Sigmoid colon (tissue), 7 donors: ENCODE results near the gene DNAJC25. TPM values are rescaled to one million over a fixed set of nuclear protein-coding genes. Genes with fewer than 3 reads are reported as not detected.

Experiments
- DNase-seq: peaks from one replicate; pipeline ENCODE4 v3.0.0-alpha.2; 2019
- H3K27ac ChIP-seq, 4 donors: fragments of 200-600 bp; sonication (generic); one replicate each; pipeline ENCODE4 v1.5.1; 2016 to 2019; ENCODE audit warnings: mild to moderate bottlenecking in 1 of 4
- H3K27me3 ChIP-seq, 3 donors: fragments of 200-600 bp; sonication (generic); one replicate each; pipeline ENCODE4 v1.5.1; 2019; ENCODE audit warnings: mild to moderate bottlenecking in 1 of 3
- H3K36me3 ChIP-seq, 4 donors: fragments of 200-600 bp; sonication (generic); one replicate each; pipeline ENCODE4 v1.5.1; 2016 to 2019
- H3K4me1 ChIP-seq, 4 donors: fragments of 200-600 bp; sonication (generic); one replicate each; pipeline ENCODE4 v1.5.1; 2017 to 2019
- H3K4me3 ChIP-seq, 4 donors: fragments of 200-600 bp; sonication (generic); one replicate each; pipeline ENCODE4 v1.5.1; 2017 to 2019; ENCODE audit warnings: mild to moderate bottlenecking in 2 of 4, moderate library complexity in 1 of 4
- H3K9me3 ChIP-seq, 4 donors: fragments of 200-600 bp in 3 of 4; sonication (generic) in 3 of 4; one replicate each; pipeline versions ENCODE4 v1.5.1 to v1.6.1; 2013 to 2019
- EP300 ChIP-seq, 4 donors: sonication (generic); formaldehyde crosslinking; IDR thresholded peaks; one replicate each; pipeline ENCODE4 v1.6.1; 2017; ENCODE audit warnings: antibody characterized with exemption in 4 of 4
- POLR2A ChIP-seq, 2 donors: fragments of 450-650 bp; IDR thresholded peaks; one replicate each; pipeline ENCODE4 v1.6.1; 2016; ENCODE audit warnings: antibody characterized with exemption in 2 of 2, mild to moderate bottlenecking in 2 of 2, moderate library complexity in 2 of 2
- POLR2AphosphoS5 ChIP-seq, 4 donors: sonication (generic); formaldehyde crosslinking; IDR thresholded peaks; one replicate each; pipeline ENCODE4 v1.6.1; 2017; ENCODE audit warnings: antibody characterized with exemption in 4 of 4
- WGBS, 2 donors: extraction: QIAGEN DNeasy Blood & Tissue Kit; methylation state at CpG; one replicate each; pipeline ENCODE4 v1.1.7; 2013; 5-methylcytosine and 5-hydroxymethylcytosine counted together
- intact Hi-C: fragments of 100-400 bp; cut with DNase I; formaldehyde crosslinking; loops from one replicate; pipeline ENCODE4 v1.15.1; 2023
- polyA plus RNA-seq, 3 donors: library from polyadenylated mRNA; stranded (reverse); fragments of 200-250 nt; gene quantifications; one replicate each; pipeline ENCODE4 v1.2.3, GENCODE V29; 2013
- total RNA-seq, 4 donors: library from RNA; depleted of rRNA; stranded (reverse); fragments of >200 nt; gene quantifications; one replicate each; pipeline ENCODE4 v1.1.0, GENCODE V29; 2016
- TF ChIP-seq, protein P1 (sequence below), 4 experiments: fragments of 450-650 bp in 3 of 4; fragments of 200-600 bp in 1 of 4; IDR thresholded peaks; one replicate each; pipeline ENCODE4 v1.5.1; 2016 to 2019; ENCODE audit warnings: antibody characterized with exemption in 4 of 4, mild to moderate bottlenecking in 3 of 4, moderate library complexity in 2 of 4
- donor health status: healthy with polysubstance abuse.
- donor health status: Bipolar disorder and iron deficiency.
- donor health status: healthy.

Gene DNAJC25
- total and polyA plus RNA-seq, 7 donors: 1.8 to 11.5 (median 7.4) TPM

GRCh38 chr9:111678293-111678692, 47.2 kb downstream of the DNAJC25 start:
- WGBS, 2 donors: 94 to 96% methylated on average over 5 of the region's 5 CpGs
- intact Hi-C loops: no loop called here
- TF ChIP-seq POLR2AphosphoS5 (IDR thresholded peaks at IDR 0.05) (no peak), POLR2A (IDR thresholded peaks at IDR 0.05) (no peak), EP300 (IDR thresholded peaks at IDR 0.05) (no peak)
- TF ChIP-seq, protein P1, sequence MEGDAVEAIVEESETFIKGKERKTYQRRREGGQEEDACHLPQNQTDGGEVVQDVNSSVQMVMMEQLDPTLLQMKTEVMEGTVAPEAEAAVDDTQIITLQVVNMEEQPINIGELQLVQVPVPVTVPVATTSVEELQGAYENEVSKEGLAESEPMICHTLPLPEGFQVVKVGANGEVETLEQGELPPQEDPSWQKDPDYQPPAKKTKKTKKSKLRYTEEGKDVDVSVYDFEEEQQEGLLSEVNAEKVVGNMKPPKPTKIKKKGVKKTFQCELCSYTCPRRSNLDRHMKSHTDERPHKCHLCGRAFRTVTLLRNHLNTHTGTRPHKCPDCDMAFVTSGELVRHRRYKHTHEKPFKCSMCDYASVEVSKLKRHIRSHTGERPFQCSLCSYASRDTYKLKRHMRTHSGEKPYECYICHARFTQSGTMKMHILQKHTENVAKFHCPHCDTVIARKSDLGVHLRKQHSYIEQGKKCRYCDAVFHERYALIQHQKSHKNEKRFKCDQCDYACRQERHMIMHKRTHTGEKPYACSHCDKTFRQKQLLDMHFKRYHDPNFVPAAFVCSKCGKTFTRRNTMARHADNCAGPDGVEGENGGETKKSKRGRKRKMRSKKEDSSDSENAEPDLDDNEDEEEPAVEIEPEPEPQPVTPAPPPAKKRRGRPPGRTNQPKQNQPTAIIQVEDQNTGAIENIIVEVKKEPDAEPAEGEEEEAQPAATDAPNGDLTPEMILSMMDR (IDR thresholded peaks at IDR 0.05): no peak

GRCh38 chr9:111679199-111679598, 48.1 kb downstream of the DNAJC25 start:
- intact Hi-C loops: no loop called here
- DNase-seq: no peak
- Histone ChIP-seq H3K4me3 (no peak overlapping the region), H3K9me3 (no peaks in the 10 kb centered on the region), H3K36me3 (peaks cover 0 to 11% (median 5%) of the 10 kb centered on the region in 4 donors), H3K27ac (no peak overlapping the region), H3K4me1 (no peaks in the 10 kb centered on the region), H3K27me3 (no peaks in the 10 kb centered on the region)
- 96 to 98% methylated on average over 6 of the region's 6 CpGs for WGBS, 2 donors
- TF ChIP-seq POLR2AphosphoS5 (IDR thresholded peaks at IDR 0.05): no peak
- no peak for TF ChIP-seq POLR2A (IDR thresholded peaks at IDR 0.05)
- TF ChIP-seq EP300 (IDR thresholded peaks at IDR 0.05): no peak
- TF ChIP-seq, protein P1 (IDR thresholded peaks at IDR 0.05): no peak

More at GRCh38 chr9:111678293-111678692, 47.2 kb downstream of the DNAJC25 start:
- Histone ChIP-seq H3K4me1 (no peaks in the 10 kb centered on the region), H3K4me3 (no peak overlapping the region), H3K9me3 (no peaks in the 10 kb centered on the region), H3K27me3 (no peaks in the 10 kb centered on the region), H3K36me3 (peaks cover 0 to 11% (median 5%) of the 10 kb centered on the region in 4 donors), H3K27ac (no peak overlapping the region)
- no peak for DNase-seq

DNA sequence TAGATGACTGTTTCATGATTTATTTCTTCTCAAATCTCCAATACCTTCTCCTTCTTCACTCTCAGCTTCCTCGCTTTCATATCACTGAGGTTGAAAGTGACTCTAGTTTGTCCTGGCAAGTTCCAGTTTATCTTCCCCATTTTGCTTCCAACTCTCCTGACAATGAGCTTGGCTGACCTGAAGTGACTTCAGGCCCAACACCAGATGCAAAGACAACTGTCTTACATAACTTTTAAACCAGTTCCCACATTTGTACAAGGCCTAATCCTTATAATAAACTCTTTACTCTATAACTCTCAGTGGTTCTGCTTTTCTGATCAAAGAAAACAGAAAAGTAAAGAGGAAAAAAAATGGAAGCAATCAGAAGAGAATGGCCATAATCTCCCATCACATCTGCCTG, 52.3 kb downstream of the DNAJC25 start:
- 95 to 96% methylated on average over 1 of the region's 1 CpG for WGBS, 2 donors
- H3K27me3 ChIP-seq: no peaks in the 10 kb centered on the region
- no peaks in the 10 kb centered on the region for H3K4me1 ChIP-seq
- H3K27ac ChIP-seq: no peak overlapping the region
- intact Hi-C loops: no loop called here
- H3K4me3 ChIP-seq: no peak overlapping the region
- peaks cover 0 to 11% (median 0%) of the 10 kb centered on the region in 4 donors for H3K36me3 ChIP-seq
- no peak for DNase-seq
- no peak for TF ChIP-seq EP300 (IDR thresholded peaks at IDR 0.05)
- TF ChIP-seq POLR2A (IDR thresholded peaks at IDR 0.05): no peak
- TF ChIP-seq, protein P1 (IDR thresholded peaks at IDR 0.05): no peak
- TF ChIP-seq POLR2AphosphoS5 (IDR thresholded peaks at IDR 0.05): no peak
- no peaks in the 10 kb centered on the region for H3K9me3 ChIP-seq

DNA sequence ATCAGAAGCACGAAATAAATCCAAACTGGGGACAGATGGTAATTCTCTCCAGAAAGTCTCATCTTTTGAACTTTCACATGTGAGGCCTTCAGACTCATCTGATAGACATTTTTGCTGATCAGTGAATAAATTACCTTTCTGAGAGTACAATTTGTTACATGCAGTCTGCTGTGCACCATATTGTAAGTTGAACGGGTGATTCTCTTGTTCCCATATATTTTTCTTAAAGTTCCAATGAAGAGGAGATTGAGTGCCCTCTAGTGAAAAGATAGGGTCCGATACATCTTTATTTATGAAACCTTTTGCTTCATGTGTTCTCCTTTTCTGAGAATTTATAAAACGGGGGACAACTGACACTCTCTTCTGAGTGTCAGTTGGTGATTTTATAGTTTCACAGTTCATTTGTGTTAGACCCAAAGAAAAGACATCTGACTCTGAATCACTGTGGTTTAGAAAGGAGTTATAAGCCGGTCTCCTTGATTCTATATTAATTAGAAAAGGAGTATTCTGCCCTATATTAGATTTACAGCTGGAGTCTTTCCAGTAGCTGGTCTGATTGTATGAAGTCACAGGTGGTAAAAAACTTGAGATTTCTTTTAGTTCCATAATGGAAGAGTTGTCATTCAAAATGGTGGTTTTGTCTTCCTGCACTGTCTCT, 60.7 kb downstream of the DNAJC25 start:
- H3K4me3 ChIP-seq: no peak overlapping the region
- no peaks in the 10 kb centered on the region for H3K9me3 ChIP-seq
- no peaks in the 10 kb centered on the region for H3K4me1 ChIP-seq
- 42 to 49% methylated on average over 5 of the region's 5 CpGs for WGBS, 2 donors
- TF ChIP-seq POLR2A (IDR thresholded peaks at IDR 0.05) (no peak), EP300 (IDR thresholded peaks at IDR 0.05) (no peak), POLR2AphosphoS5 (IDR thresholded peaks at IDR 0.05) (no peak)
- TF ChIP-seq, protein P1 (IDR thresholded peaks at IDR 0.05): no peak
- no peak overlapping the region for H3K27ac ChIP-seq
- intact Hi-C loops: loop anchor here (5.0 kb wide), 1 partner anchor 94 kb away; the partner anchor contains the start of gene PTGR1
- DNase-seq: no peak
- no peaks in the 10 kb centered on the region for H3K27me3 ChIP-seq
- H3K36me3 ChIP-seq: no peaks in the 10 kb centered on the region

- intact Hi-C loops: no loop called here
- Histone ChIP-seq H3K4me1 (no peaks in the 10 kb centered on the region), H3K9me3 (no peaks in the 10 kb centered on the region), H3K4me3 (no peak overlapping the region), H3K27ac (no peak overlapping the region), H3K27me3 (no peaks in the 10 kb centered on the region), H3K36me3 (no peaks in the 10 kb centered on the region)
- TF ChIP-seq POLR2A (IDR thresholded peaks at IDR 0.05) (no peak), EP300 (IDR thresholded peaks at IDR 0.05) (no peak), POLR2AphosphoS5 (IDR thresholded peaks at IDR 0.05) (no peak)
- TF ChIP-seq, protein P1 (IDR thresholded peaks at IDR 0.05): no peak
- no peak for DNase-seq
Observed at GRCh38 chr9:111696796-111697195, 65.7 kb downstream of the DNAJC25 start.
